Measurements from ENCODE around the gene IDH3B.

Gene IDH3B

GRCh38 chr20:2612073-2612472 lies 51.9 kb downstream of the IDH3B start:
- DNase-seq, result no peak

- DNase-seq, result no peak
These were observed 52.9 kb downstream of the IDH3B start for GRCh38 chr20:2610941-2611720.

GRCh38 chr20:2610326-2610725 lies 53.7 kb downstream of the IDH3B start:
- no peak for DNase-seq
